CD4-positive, alpha-beta T cell (primary cell): ENCODE measurements around the gene ALK. TPM values are rescaled to one million over a fixed set of nuclear protein-coding genes. Genes with fewer than 3 reads are reported as not detected.

Experiments used
- ATAC-seq: fragments of 200-7000 bp; cut with Tn5 transposase; one replicate; pipeline ENCODE4 v1.10.0; 2022; ENCODE audit warnings: mild to moderate bottlenecking; ENCODE audit not compliant: poor library complexity
- CTCF ChIA-PET: fragments of 350-600 bp; sonication (Branson Sonifier 250); formaldehyde crosslinking; loops from one replicate; lab custom pipeline; 2021; ENCODE audit warnings: antibody characterized with exemption, inconsistent platforms; lab: Charles Lee
- POLR2A ChIA-PET: fragments of 350-600 bp; sonication (Branson Sonifier 250); formaldehyde crosslinking; loops from one replicate; lab custom pipeline; 2021; ENCODE audit warnings: antibody characterized with exemption, inconsistent platforms; lab: Charles Lee
- DNase-seq, 14 experiments: peaks; one replicate each; pipeline ENCODE4 v3.0.0-alpha.2; 2013 to 2020; ENCODE audit warnings: mixed read lengths in 2 of 14
- H3K27ac ChIP-seq, 2 donors: one replicate each; pipeline versions ENCODE4 v1.5.1 to v1.7.0; 2013; ENCODE audit warnings: low read length in 2 of 2, low read depth in 1 of 2, mild to moderate bottlenecking in 1 of 2
- H3K27me3 ChIP-seq, 2 experiments: 1 replicate in 1 of 2; 2 replicates in 1 of 2; pipeline versions ENCODE4 v1.6.1 to v1.7.0; 2013; ENCODE audit warnings: low read length in 2 of 2, control low read depth in 1 of 2, mild to moderate bottlenecking in 1 of 2, moderate library complexity in 1 of 2; ENCODE audit not compliant: insufficient read depth in 2 of 2, control insufficient read depth in 1 of 2
- H3K36me3 ChIP-seq: one replicate; pipeline ENCODE4 v1.6.1; 2013; ENCODE audit warnings: low read length, control low read depth; ENCODE audit not compliant: insufficient read depth
- H3K4me1 ChIP-seq: one replicate; pipeline ENCODE4 v1.6.1; 2013; ENCODE audit warnings: low read length, control low read depth; ENCODE audit not compliant: insufficient read depth
- H3K4me3 ChIP-seq: one replicate; pipeline ENCODE4 v1.5.1; 2013; ENCODE audit warnings: mild to moderate bottlenecking, low read length, moderate library complexity
- H3K9me3 ChIP-seq, 2 experiments: 1 replicate in 1 of 2; 2 replicates in 1 of 2; pipeline versions ENCODE4 v1.6.1 to v1.7.0; 2013; ENCODE audit warnings: low read length in 2 of 2, mild to moderate bottlenecking in 2 of 2, control low read depth in 1 of 2, moderate library complexity in 1 of 2; ENCODE audit not compliant: control insufficient read depth in 1 of 2, insufficient read depth in 1 of 2
- H3K27ac Mint-ChIP-seq: one replicate; pipeline ENCODE4 v1.8.0; 2020; ENCODE audit warnings: mixed read lengths
- H3K27me3 Mint-ChIP-seq: one replicate; pipeline ENCODE4 v1.8.0; 2021; ENCODE audit warnings: mixed read lengths
- H3K36me3 Mint-ChIP-seq: one replicate; pipeline ENCODE4 v1.8.0; 2021; ENCODE audit warnings: low read depth, mixed read lengths
- H3K4me1 Mint-ChIP-seq: one replicate; pipeline ENCODE4 v1.8.0; 2021; ENCODE audit warnings: low read depth, mixed read lengths
- H3K4me3 Mint-ChIP-seq: one replicate; pipeline ENCODE4 v1.8.0; 2020; ENCODE audit warnings: mild to moderate bottlenecking, mixed read lengths
- H3K9me3 Mint-ChIP-seq: one replicate; pipeline ENCODE4 v1.8.0; 2020; ENCODE audit warnings: mixed read lengths
- CTCF ChIP-seq: fragments of 200-600 bp; IDR thresholded peaks from one replicate; pipeline ENCODE4 v1.8.0; 2022; ENCODE audit warnings: antibody characterized with exemption, mild to moderate bottlenecking
- intact Hi-C, 2 experiments: fragments of 100-400 bp; cut with DNase I in 1 of 2; cut with micrococcal nuclease in 1 of 2; formaldehyde crosslinking; loops; one replicate each; pipeline versions ENCODE4 v1.15.1 to v1.9.0; 2023 to 2025; cut with DNase I, micrococcal nuclease
- total RNA-seq, 174 experiments: library from RNA in 2 of 174; stranded (reverse) in 2 of 174; gene quantifications; one replicate each; pipeline ENCODE4 v1.2.3 and lab custom pipeline; 2021 to 2026

The ALK gene
- total RNA-seq, 2 experiments from 2014 or later, result not detected

- Mint-ChIP-seq H3K9me3 (no peaks in the 10 kb centered on the region), H3K4me1 (no peaks in the 10 kb centered on the region), H3K36me3 (no peaks in the 10 kb centered on the region), H3K27me3 (peaks cover 41% of the 10 kb centered on the region), H3K4me3 (no peak overlapping the region), H3K27ac (no peak overlapping the region)
- H3K9me3 ChIP-seq, result no peaks in the 10 kb centered on the region
- H3K4me3 ChIP-seq, result no peak overlapping the region
- H3K36me3 ChIP-seq, result no peaks in the 10 kb centered on the region
- intact Hi-C loops, result no loop called here
- CTCF ChIA-PET, result no interaction called here
- ATAC-seq, result no peak
- no peak overlapping the region for H3K27ac ChIP-seq
- no peak for DNase-seq
- peaks cover 3 to 6% of the 10 kb centered on the region in 2 experiments for H3K27me3 ChIP-seq
- no peak for TF ChIP-seq CTCF
- POLR2A ChIA-PET, result no interaction called here
- no peaks in the 10 kb centered on the region for H3K4me1 ChIP-seq
These were observed 552.7 kb downstream of the ALK start for GRCh38 chr2:29368659-29369040.

- H3K4me1 ChIP-seq, result no peaks in the 10 kb centered on the region
- H3K9me3 ChIP-seq, result no peaks in the 10 kb centered on the region
- intact Hi-C loops, result no loop called here
- H3K36me3 ChIP-seq, result no peaks in the 10 kb centered on the region
- H3K4me3 ChIP-seq, result no peak overlapping the region
- POLR2A ChIA-PET, result no interaction called here
- H3K27ac ChIP-seq, result no peak overlapping the region
- DNase-seq (no peak), ATAC-seq (no peak)
- Mint-ChIP-seq H3K27ac (no peak overlapping the region), H3K4me1 (no peaks in the 10 kb centered on the region), H3K9me3 (no peaks in the 10 kb centered on the region), H3K36me3 (no peaks in the 10 kb centered on the region), H3K4me3 (no peak overlapping the region), H3K27me3 (peaks cover 41% of the 10 kb centered on the region)
- peaks cover 3 to 6% of the 10 kb centered on the region in 2 experiments for H3K27me3 ChIP-seq
- no peak for TF ChIP-seq CTCF
- CTCF ChIA-PET, result no interaction called here
These were observed 553.3 kb downstream of the ALK start for GRCh38 chr2:29367986-29368658.

- Histone ChIP-seq H3K27me3 (peaks cover 0 to 2% of the 10 kb centered on the region in 2 experiments), H3K36me3 (no peaks in the 10 kb centered on the region), H3K4me1 (no peaks in the 10 kb centered on the region), H3K9me3 (no peaks in the 10 kb centered on the region), H3K4me3 (no peak overlapping the region), H3K27ac (no peak overlapping the region)
- Mint-ChIP-seq H3K36me3 (no peaks in the 10 kb centered on the region), H3K27me3 (peaks cover 22% of the 10 kb centered on the region), H3K9me3 (no peaks in the 10 kb centered on the region), H3K4me1 (no peaks in the 10 kb centered on the region), H3K27ac (no peak overlapping the region), H3K4me3 (no peak overlapping the region)
- DNase-seq, result no peak
- ATAC-seq, result no peak
- intact Hi-C loops, result no loop called here
- CTCF ChIA-PET, result no interaction called here
- POLR2A ChIA-PET, result no interaction called here
- no peak for TF ChIP-seq CTCF
These were observed 558.3 kb downstream of the ALK start for GRCh38 chr2:29363111-29363510.
